ENCODE data around the gene RFESD. TPM values are rescaled to one million over a fixed set of nuclear protein-coding genes. Genes with fewer than 3 reads are reported as not detected.

The RFESD gene
- total and polyA plus RNA-seq, 2 of the 8 experiments (the other 6 are each of a cell fraction or from before 2014, with no cell fraction given): 1.7 to 2.0 TPM

DNA sequence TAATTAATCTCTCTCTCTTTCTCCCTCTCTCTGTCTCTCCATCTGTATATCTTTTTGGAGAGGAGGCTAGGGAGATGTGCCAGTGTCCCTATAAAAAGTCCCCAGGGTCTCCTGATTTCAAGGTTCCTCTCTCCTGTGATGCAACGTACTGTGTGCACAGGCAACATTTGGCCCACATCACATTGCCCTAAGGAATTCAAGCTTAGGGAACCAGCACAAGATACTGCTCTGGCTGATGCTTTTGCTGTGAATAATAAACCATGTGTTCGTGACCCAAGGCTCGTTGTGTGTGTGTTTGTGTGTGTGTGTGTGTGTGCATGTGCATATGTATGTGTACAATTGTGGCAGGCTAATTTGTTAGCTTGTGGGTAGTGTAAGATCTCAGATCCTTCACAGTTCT is 26.5 kb downstream of the RFESD start (continued):
- no peak for TF ChIP-seq HDAC2 (IDR thresholded peaks at IDR 0.05; ENCODE audit: borderline replicate concordance in 1 of 2, low read depth in 2 of 2, low read length in 2 of 2)
- TF ChIP-seq HDAC6 (IDR thresholded peaks at IDR 0.05; ENCODE audit: low read depth, low read length): no peak

Data from H1 (cell line).